Activated naive CD4-positive, alpha-beta T cell treated with anti-CD3 and anti-CD28 coated beads, Interleukin-2, amount 50 U/mL, for 72 hours (primary cell): ENCODE measurements around the gene SPATA46. TPM values are rescaled to one million over a fixed set of nuclear protein-coding genes. Genes with fewer than 3 reads are reported as not detected.

ENCODE experiments used
- ATAC-seq, 2 donors: fragments of 150-1000 bp; cut with Tn5 transposase; 2 replicates each; pipeline ENCODE4 v1.10.0; 2021; ENCODE audit warnings: mild to moderate bottlenecking in 2 of 2, moderate library complexity in 2 of 2
- DNase-seq, 2 donors: peaks; one replicate each; pipeline ENCODE4 v3.0.0; 2021 to 2022; ENCODE audit warnings: low spot score in 2 of 2
- H3K27ac Mint-ChIP-seq, 2 donors: one replicate each; pipeline ENCODE4 v1.8.0; 2022; ENCODE audit warnings: mild to moderate bottlenecking in 2 of 2, mixed read lengths in 2 of 2
- H3K36me3 Mint-ChIP-seq, 2 donors: one replicate each; pipeline ENCODE4 v1.8.0; 2022; ENCODE audit warnings: mixed read lengths in 2 of 2
- H3K9me3 Mint-ChIP-seq, 2 donors: one replicate each; pipeline ENCODE4 v1.8.0; 2022; ENCODE audit warnings: mixed read lengths in 2 of 2
- total RNA-seq, 2 donors: library from RNA; stranded (reverse); gene quantifications; one replicate each; pipeline ENCODE4 v1.2.3, GENCODE V29; 2022

The SPATA46 gene
- total RNA-seq, 2 donors from 2014 or later: not detected

DNA sequence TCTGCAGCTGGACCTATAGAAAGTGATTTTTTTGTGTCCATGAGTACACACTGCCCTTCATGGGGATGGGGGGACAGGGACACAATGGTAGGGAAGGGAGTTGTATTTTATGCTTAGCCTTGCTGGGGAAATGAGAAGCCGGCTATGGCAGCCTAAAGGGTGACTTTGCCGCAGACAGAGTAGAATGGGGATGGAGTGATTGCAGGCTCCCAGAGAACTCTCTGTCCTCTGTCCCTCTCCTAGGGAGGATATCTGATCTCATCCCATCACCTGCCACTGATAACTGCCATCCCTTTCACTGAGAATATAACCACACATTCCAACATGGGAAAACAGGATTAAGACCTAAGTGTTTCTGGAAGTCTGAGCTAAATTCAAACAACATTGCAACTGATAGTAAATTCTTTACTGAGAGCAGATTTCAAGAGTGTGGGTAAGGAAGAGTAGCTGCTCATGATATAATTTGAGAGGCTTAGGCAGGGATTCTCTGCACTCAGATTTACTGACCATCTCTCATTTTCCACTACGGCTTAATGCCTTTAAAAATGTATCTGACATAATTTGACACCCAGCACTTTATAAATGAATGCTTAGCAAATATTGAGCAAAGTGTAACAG lies 21.4 kb upstream of the SPATA46 start:
- DNase-seq (no peak), ATAC-seq (no peak)
- H3K36me3 Mint-ChIP-seq: no peaks in the 10 kb centered on the region
- H3K27ac Mint-ChIP-seq: no peak overlapping the region
- H3K9me3 Mint-ChIP-seq: no peaks in the 10 kb centered on the region

DNA sequence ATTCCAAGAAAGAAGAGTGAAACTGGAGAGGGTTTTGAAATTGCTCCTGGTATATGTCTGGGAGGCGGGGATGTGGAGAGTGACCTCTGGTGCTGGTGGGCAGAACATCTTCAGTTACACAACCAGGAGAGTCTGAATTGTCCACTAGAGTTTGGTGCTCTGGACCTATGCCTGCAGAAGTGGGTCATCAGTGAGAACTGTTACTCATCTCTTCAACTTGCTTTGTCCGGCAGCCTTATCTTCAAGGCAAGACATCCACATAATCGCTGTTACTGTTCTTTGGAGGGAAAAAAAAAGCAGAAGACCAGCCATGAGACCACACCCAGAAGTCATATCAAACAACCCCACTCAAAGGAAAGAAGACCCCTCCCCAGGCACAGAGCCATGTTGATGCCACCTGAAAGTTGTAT lies 20.4 kb upstream of the SPATA46 start:
- no peak overlapping the region for H3K27ac Mint-ChIP-seq
- no peak for ATAC-seq
- no peaks in the 10 kb centered on the region for H3K36me3 Mint-ChIP-seq

DNA sequence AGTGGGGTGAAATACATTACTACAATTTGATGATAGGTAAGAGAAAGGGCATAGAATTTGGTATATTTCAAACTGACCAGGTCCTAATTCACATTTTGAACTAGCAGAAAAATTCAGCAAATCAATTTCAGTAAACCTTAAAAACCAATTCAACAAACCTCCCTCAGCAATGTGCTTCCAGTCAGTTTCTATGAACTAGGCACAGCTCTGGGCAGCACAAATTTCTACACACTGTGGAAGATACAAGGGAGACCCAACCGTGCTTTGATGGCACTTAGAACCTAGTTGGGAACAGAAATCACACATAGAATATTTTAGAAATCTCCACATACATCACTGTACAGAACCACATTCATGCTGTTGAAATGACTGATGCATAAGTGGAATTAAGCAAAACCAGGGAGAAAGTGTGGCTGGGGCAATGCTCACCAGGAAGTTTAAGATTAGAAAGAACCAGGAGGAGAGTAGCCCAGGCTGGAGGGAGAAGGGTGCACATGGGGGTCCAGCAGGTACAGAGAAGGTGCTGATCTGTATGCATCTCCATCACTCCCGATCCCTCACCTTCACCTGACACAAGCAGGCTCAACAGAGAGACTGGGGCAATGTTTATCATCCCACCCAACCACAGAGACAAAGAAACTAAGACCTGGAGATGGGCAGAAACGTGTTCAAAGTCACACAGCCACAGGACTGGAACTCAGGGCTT lies 19.7 kb upstream of the SPATA46 start:
- no peaks in the 10 kb centered on the region for H3K9me3 Mint-ChIP-seq
- ATAC-seq (no peak), DNase-seq (no peak)
- no peaks in the 10 kb centered on the region for H3K36me3 Mint-ChIP-seq
- no peak overlapping the region for H3K27ac Mint-ChIP-seq

More for the DNA sequence above, 20.4 kb upstream of the SPATA46 start:
- H3K9me3 Mint-ChIP-seq: no peaks in the 10 kb centered on the region
- no peak for DNase-seq

DNA sequence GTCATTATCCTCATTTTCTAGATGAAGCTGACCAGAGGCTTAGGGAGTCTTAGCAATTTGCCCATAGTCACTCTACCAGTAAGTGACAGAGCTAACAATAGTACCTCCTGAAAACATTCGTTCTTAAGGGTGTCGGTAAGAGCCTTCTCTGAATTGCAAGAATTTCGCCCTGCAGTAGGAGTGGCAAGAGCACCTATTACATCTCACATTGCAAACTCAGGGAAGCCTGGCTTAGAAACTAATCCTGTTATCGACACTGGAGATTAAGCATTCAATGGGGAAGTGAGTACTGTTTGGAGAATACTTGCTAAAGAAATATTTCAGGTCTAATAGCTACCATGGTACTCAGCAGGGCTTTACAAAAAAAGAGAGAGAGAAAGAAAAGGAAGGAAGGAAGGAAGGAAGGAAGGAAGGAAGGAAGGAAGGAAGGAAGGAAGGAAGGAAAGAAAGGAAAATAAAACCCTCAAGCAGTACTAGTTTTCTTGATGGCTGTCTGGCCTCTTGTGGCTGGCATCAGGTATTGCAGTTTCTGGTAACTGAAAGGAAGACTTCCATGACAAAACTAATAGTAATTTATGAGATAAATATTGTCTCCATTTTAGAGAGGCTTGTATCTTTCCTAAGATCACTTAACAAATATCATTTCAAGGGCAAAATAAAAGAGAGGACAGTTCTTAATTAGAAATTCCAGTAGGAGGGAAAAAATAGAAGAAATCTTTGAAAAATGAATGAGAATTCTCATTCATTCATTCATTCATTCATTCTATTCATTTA lies 15.3 kb upstream of the SPATA46 start:
- no peak for ATAC-seq
- H3K36me3 Mint-ChIP-seq: no peaks in the 10 kb centered on the region
- H3K9me3 Mint-ChIP-seq: no peaks in the 10 kb centered on the region
- H3K27ac Mint-ChIP-seq: no peak overlapping the region
- no peak for DNase-seq

DNA sequence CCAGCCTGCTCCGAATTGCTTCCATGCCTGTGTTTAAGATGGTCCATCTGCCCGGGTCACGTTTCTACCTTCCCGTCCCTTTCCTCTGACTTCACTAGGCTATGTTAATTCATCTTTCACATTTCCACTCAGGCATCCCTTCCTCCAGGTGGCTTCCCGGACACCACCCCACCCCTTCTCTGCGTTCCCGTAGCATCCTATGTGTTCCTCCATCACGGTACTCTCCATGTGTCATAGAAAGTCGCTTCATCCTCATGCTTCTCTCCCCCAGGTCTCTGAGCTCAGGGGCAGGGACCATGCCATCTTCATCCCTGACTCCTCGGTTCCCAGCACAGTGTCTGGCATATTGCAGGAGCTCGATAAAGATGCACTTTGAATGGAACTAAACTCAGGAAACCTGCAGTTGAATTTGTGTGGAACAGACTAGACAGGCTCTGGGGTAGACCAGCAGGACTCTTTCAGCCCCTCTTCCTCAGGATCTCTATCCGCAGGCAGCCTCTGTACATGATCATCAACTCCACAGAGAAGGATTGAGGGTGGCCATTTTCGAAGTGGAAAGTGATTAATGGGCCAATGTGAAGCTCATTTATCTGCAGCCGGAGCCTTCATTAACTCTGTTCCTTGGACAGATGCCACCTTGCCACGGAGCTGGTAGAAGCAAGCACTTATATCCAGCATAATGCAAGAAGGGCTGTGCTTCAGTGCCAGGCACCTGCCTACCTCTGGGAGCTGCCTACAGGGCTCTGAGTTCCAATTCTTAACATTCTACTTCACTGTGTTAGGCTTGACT lies 13.9 kb upstream of the SPATA46 start:
- Mint-ChIP-seq H3K36me3 (no peaks in the 10 kb centered on the region), H3K27ac (no peak overlapping the region), H3K9me3 (no peaks in the 10 kb centered on the region)
- no peak for DNase-seq
- ATAC-seq: no peak

DNA sequence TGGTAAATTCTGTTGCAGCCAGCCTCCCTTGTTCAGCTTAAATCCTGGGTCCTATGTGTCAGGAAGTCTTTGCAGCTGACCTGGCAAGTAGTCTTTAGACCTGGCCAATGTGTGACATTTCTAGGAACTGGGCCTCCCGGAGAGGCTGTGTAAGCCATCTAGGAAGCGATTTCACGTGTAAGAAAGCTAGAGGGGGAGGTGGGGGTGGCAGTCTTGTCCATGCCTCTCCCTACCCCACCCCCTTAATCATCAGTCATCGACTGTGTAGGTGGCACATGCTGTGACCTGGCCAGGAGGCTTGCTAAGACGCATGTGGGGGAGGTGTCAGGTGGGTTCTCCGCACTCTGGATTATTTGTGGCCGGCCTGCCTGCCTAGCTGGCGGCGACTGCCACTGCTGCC lies 13.3 kb upstream of the SPATA46 start:
- no peak for DNase-seq
- Mint-ChIP-seq H3K27ac (no peak overlapping the region), H3K9me3 (no peaks in the 10 kb centered on the region), H3K36me3 (no peaks in the 10 kb centered on the region)
- ATAC-seq: no peak

DNA sequence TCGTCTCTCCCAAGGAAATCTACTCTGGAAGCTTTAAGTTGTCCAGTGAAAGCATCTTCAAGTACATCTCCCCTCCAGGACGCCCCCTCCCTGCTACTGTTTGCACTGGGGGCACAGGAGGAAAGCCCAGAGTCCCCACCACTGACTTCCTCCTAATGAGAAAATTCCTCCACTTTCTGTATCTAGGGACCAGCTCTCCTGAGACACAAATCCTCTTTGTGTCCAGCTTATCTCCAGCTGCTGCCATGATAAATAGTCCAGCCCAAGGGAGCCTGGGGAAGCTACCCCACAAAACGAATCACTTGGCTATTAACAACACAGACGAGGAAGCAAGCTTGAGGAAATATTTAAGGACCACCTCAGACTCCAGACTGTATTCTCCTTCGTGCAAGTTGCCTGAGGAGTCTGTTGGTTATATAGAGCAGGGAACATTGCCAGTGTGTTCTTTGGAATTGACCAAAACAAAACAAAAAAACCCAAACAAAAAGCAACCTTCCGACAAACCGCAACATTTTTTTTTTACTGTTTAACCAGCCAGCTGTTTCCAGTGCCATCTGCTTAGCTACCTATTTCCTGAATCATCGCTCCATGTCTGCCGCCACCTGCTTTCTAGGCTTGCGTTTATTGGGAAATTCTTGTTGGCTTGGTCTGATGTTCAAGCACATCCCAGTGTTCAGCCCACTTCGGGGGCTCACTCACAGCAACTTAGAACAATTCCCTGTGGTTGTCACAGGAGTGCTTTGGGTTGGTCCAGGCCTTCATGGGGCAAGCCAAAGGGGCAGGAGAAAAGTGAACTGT lies 12.6 kb upstream of the SPATA46 start:
- ATAC-seq (no peak), DNase-seq (no peak)
- no peaks in the 10 kb centered on the region for H3K36me3 Mint-ChIP-seq
- no peaks in the 10 kb centered on the region for H3K9me3 Mint-ChIP-seq
- no peak overlapping the region for H3K27ac Mint-ChIP-seq

DNA sequence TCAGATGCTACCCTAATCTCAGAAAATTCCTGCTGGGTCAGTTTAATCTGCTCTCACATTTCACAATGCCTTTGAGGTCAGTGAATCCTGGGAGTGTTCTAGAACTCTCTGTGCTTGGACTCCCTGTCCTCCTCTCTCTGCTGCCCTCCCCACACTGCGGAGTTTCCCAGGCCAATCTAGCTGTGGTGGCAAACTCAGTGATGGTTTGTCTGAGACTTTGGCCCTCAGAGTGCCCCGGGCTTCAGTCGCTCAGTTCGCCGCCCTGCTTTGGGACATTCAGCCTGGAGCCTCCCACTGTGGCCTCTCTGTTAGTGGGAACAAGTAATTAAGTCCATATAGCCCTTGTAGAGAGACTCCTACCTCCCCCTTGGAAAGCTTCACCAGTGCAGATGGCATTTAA lies 12.0 kb upstream of the SPATA46 start:
- ATAC-seq: no peak
- no peaks in the 10 kb centered on the region for H3K9me3 Mint-ChIP-seq
- no peaks in the 10 kb centered on the region for H3K36me3 Mint-ChIP-seq
- no peak overlapping the region for H3K27ac Mint-ChIP-seq
- no peak for DNase-seq

DNA sequence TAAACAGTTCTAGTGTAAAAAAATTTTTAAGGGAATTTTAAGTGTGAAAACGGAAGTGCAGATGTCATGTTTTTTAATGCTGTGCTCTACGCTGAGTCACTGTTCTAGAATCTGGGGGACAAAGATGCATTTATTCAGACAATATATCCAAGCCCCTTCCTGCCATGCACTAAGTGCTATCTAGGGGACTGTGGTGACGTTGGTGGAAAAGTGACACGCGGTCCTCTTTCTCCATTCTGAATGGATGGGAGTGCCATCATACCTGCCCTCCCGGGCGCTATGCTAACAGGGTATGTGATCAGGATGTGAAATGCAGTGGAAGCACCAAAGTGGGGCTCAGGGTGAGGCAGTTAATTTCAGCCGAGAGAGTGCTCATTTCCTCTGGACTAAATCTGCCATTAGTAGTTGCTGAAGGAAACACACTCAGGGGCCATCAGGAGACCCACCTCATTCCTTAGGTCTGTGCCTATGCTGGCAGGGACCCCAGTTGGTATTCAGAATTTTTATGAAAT lies 11.5 kb upstream of the SPATA46 start:
- DNase-seq: no peak
- H3K9me3 Mint-ChIP-seq: no peaks in the 10 kb centered on the region
- ATAC-seq: no peak
- no peaks in the 10 kb centered on the region for H3K36me3 Mint-ChIP-seq
- no peak overlapping the region for H3K27ac Mint-ChIP-seq

DNA sequence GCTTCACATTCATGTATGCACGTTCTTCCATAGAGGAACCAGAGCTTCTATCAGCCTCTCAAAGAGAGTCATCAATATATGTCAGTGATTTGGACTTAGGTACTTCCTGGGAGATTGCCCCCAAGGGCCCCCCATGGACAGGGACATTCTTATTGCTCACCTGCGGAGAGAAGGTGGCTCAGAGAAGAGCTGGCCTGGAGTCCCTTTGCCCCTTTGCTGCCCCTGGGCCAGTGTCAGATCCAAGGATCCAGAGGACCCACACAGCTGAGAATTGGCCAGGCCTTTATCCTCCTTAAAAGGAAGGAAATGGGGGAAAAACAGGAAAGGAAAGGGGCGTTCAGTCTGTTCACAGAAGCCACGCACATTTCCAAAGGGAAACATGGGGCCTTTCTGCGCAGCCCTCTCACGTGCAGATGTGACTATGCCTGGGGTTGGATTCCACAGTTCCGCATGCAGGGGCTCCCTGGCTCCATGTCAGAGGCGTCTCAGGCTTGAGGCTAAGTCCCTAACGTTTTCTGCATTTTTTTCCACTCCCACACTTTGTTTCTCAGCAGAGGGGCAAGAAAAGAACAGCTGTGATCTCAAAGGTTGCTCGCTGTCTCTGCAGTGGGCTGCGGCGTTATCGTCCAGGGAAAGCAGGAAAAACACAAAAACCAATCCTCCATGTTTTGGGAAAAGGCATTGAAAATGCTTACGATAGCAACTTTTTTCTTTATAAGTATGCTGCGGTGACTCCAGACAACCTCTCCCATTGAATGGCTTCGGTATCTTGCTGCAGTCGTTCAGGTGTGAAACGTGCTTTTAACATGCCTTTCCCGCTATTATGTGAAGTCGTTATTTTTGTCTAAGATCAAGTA lies 10.8 kb upstream of the SPATA46 start:
- no peak overlapping the region for H3K27ac Mint-ChIP-seq
- DNase-seq: no peak

DNA sequence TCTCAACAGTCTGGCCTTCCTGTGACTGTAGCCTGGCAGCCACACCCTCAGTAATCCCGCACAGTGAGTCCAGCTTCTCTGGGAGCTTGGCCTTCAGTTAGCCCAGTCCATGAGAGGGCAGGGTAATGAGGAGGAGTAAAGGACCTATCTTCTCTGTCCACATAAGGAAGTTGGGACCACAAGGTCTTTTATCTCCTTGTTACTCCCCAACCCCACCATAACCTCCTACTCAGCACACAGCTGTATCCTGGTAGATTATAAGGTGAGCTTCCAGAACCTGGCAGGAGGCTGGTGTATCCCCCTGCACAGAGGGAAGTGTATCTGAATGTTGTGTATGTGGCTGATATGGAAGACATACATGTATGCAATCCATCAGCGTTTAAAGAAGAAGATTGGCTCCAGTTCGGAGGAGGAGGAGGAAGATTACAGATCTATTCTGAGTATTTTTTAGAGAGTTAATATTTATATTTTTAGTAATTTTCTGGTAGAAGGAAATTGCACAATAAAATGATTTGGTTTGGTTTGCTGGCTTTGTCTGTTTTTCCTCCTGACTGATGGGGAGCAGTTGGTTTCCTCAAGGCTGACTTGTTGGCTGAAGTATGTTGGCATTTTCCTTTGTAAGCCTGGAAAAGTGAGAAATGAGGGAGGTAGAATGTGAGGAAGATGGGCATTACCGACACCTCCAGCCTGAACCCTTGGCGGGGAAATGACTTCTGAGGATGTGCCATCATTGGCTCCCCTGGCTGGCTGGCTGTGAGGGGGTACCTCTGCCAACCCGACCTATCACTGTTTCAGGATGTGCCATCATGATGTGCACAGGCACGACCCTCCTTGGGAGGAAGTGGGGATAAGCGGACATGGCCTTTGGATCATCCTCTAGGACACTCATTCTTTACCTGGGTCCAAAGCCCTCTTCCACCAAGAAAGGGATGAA lies 9.9 kb upstream of the SPATA46 start:
- no peak for ATAC-seq
- Mint-ChIP-seq H3K36me3 (no peaks in the 10 kb centered on the region), H3K27ac (no peak overlapping the region), H3K9me3 (no peaks in the 10 kb centered on the region)
- no peak for DNase-seq

More for the DNA sequence above, 10.8 kb upstream of the SPATA46 start:
- no peaks in the 10 kb centered on the region for H3K9me3 Mint-ChIP-seq
- no peak for ATAC-seq
- no peaks in the 10 kb centered on the region for H3K36me3 Mint-ChIP-seq

DNA sequence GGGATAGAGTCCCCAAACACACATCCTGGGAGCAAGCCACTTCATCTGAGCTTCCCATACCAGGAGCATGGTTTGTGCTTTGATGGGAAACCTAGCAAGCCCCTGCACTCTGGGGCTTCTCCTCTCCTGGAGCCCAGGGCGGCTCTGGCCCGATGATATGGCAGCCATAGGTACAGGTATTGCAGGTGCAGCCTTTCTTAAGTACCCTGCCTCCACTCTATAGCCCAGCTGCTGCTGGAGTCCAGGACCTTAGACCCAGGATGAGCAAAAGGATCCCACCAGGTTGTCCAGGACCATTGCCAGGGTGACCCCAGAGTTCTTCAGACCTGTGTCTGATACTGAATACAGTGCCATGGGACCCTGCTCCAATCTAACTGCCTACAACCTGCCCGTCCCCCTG lies 9.0 kb upstream of the SPATA46 start:
- H3K27ac Mint-ChIP-seq: no peak overlapping the region
- H3K36me3 Mint-ChIP-seq: no peaks in the 10 kb centered on the region
- DNase-seq (no peak), ATAC-seq (no peak)
- H3K9me3 Mint-ChIP-seq: no peaks in the 10 kb centered on the region

DNA sequence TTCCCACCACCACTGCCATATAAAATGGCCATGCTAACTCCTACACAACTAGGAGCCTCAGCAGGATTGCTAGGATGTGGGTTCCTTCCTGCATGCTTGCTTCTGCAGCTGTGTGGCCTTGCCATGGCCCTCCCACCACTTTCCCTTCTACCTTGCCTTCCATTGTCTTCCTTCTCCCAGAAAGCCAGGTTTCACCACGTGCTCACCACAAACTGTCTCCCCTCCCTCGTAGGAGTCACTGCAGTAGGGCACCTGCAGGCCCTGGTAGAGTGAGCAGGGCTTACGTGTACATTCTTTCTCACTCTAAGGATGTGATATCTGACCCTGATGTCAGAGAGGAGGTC lies 8.6 kb upstream of the SPATA46 start:
- no peaks in the 10 kb centered on the region for H3K9me3 Mint-ChIP-seq
- no peak for ATAC-seq
- DNase-seq: no peak
- H3K27ac Mint-ChIP-seq: no peak overlapping the region
- H3K36me3 Mint-ChIP-seq: no peaks in the 10 kb centered on the region

DNA sequence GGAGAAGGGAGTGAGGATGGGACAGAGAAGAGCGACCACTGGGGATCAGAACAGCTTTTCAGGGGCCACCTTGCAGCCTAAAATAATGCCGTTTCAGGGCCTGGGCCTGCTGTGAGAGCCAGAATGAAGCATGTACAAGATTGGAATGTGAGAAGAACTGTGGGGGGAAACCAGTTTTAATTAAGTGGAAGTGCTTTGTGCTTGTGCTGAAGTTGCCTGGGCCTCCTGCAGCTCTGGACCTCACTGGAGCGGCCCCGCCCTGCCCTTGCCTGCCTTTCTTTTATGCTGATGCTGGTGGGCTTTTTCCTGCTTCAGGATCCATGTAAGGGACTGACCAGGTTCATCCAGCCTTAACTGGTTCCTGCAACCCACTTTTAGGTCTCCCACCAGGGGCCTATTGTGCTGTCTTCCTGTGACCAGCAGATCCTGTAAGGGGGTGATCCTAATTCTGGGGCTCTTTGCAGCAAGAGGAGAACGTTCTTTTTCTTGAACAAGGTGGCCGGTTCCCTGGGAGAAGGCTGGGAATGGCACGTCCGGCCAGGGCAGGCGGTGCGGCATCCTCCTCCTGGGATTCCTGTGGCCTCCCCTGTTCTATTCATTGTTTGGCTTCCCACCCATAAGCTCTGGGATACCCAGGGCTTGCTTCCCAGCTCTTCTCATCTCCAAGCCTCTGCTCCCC lies 8.1 kb upstream of the SPATA46 start:
- H3K36me3 Mint-ChIP-seq: no peaks in the 10 kb centered on the region
- DNase-seq: no peak
- ATAC-seq: no peak
- no peaks in the 10 kb centered on the region for H3K9me3 Mint-ChIP-seq
- H3K27ac Mint-ChIP-seq: peak overlapping the region in 1 of 2 donors; percentile 52
